Small intestine (tissue), 7 donors: ENCODE data around the gene DIAPH2. TPM values are rescaled to one million over a fixed set of nuclear protein-coding genes. Genes with fewer than 3 reads are reported as not detected.

Source experiments
- DNase-seq, 2 donors: peaks; one replicate each; pipeline versions ENCODE4 v3.0.0 to v3.0.0-alpha.2; 2013
- FAIRE-seq: peaks from 2 replicates; lab custom pipeline; 2012; peaks lifted over from hg19 to GRCh38; lab: Jason Lieb, UNC
- H3K27ac ChIP-seq, 3 donors: one replicate each; pipeline ENCODE4 v1.5.1; 2013; ENCODE audit warnings: low read length in 2 of 3, mild to moderate bottlenecking in 2 of 3, control low read depth in 1 of 3, inconsistent platforms in 1 of 3, low read depth in 1 of 3, moderate library complexity in 1 of 3
- H3K27me3 ChIP-seq, 3 donors: one replicate each; pipeline ENCODE4 v1.6.1; 2013; ENCODE audit warnings: low read length in 3 of 3, inconsistent platforms in 1 of 3; ENCODE audit not compliant: control insufficient read depth in 3 of 3, insufficient read depth in 3 of 3
- H3K36me3 ChIP-seq, 3 donors: one replicate each; pipeline ENCODE4 v1.6.1; 2013; ENCODE audit warnings: low read length in 3 of 3, inconsistent platforms in 1 of 3, low read depth in 1 of 3, mild to moderate bottlenecking in 1 of 3, moderate library complexity in 1 of 3; ENCODE audit not compliant: control insufficient read depth in 3 of 3, insufficient read depth in 2 of 3
- H3K4me1 ChIP-seq, 3 donors: one replicate each; pipeline ENCODE4 v1.6.1; 2013; ENCODE audit warnings: low read length in 2 of 3, inconsistent platforms in 1 of 3, low read depth in 1 of 3, mild to moderate bottlenecking in 1 of 3, moderate library complexity in 1 of 3; ENCODE audit not compliant: control insufficient read depth in 3 of 3, insufficient read depth in 2 of 3
- H3K4me3 ChIP-seq, 3 donors: one replicate each; pipeline ENCODE4 v1.5.1; 2013; ENCODE audit warnings: low read length in 3 of 3, control low read depth in 1 of 3, inconsistent platforms in 1 of 3, low read depth in 1 of 3, mild to moderate bottlenecking in 1 of 3, moderate library complexity in 1 of 3
- H3K9me3 ChIP-seq, 2 donors: one replicate each; pipeline ENCODE4 v1.6.1; 2013; ENCODE audit warnings: low read depth in 1 of 2, low read length in 1 of 2; ENCODE audit not compliant: control insufficient read depth in 2 of 2, insufficient read depth in 1 of 2
- WGBS, 3 donors: extraction: QIAGEN DNeasy Blood & Tissue Kit; methylation state at CpG; one replicate each; pipeline ENCODE4 v1.1.7; 2013; 5-methylcytosine and 5-hydroxymethylcytosine counted together
- polyA plus RNA-seq, 4 donors: library from polyadenylated mRNA; stranded (reverse) in 3 of 4; unstranded in 1 of 4; fragments of 200-250 nt in 3 of 4; fragments of 120-200 nt in 1 of 4; gene quantifications; one replicate each; pipeline versions ENCODE4 v1.2.1 to v1.2.3, GENCODE V29; 2013
- donor health status: healthy with polysubstance abuse.
- donor health status: control.
- donor health status: control.
- donor health status: Bipolar disorder and iron deficiency.
- donor health status: healthy.

The DIAPH2 gene
- polyA plus RNA-seq, 4 donors = 5.1 to 11.7 (median 6.1) TPM

DNA sequence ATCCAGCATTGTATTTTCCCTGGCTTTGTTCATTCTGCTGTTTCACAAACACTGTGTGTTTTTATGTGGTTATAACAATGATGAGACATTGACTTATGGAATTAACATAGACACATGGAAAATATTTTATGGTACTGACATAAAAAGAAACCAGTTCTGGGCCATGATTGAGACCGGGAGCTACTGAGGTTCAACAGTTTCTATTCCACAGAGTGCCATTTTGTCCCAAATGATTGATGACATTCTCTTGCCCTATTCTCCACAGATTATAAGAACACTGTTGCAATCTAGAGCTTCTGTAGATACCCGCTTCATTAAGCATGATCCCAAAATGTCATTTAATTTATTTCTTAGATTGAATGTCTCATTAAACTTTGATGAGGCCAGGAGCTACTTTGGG, 525.9 kb downstream of the DIAPH2 start:
- 83 to 90% (median 89%) methylated on average over 2 of the region's 2 CpGs for WGBS, 3 donors
- Histone ChIP-seq H3K27me3 (no peaks in the 10 kb centered on the region), H3K9me3 (no peaks in the 10 kb centered on the region), H3K4me1 (no peaks in the 10 kb centered on the region), H3K4me3 (no peak overlapping the region), H3K36me3 (no peaks in the 10 kb centered on the region), H3K27ac (no peak overlapping the region)
- DNase-seq (no peak), FAIRE-seq (no peak)

DNA sequence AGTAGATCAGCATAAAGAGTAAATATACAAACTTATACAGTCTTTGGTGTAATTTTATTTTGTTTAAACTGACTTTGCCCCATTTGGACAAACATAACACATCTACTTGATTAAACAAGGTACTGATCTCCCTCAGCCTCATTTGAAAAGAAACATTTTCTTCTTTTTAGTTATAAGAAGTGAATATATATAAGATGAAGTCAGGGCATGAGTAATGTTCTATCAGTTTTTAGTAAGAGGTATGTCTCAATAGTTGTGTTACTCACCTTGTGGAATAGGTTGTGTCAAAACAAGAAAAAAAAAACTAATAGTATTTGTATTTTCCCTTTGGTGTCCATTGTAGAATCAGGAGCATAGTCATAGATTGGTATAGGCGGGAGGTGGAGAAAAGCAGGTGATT, 526.4 kb downstream of the DIAPH2 start:
- DNase-seq (no peak), FAIRE-seq (no peak)
- no peak overlapping the region for H3K27ac ChIP-seq
- no peak overlapping the region for H3K4me3 ChIP-seq
- WGBS, 3 donors = 96 to 100% (median 97%) methylated on average over 1 of the region's 1 CpG
- H3K27me3 ChIP-seq = no peaks in the 10 kb centered on the region
- no peaks in the 10 kb centered on the region for H3K36me3 ChIP-seq
- no peaks in the 10 kb centered on the region for H3K4me1 ChIP-seq
- H3K9me3 ChIP-seq = no peaks in the 10 kb centered on the region

DNA sequence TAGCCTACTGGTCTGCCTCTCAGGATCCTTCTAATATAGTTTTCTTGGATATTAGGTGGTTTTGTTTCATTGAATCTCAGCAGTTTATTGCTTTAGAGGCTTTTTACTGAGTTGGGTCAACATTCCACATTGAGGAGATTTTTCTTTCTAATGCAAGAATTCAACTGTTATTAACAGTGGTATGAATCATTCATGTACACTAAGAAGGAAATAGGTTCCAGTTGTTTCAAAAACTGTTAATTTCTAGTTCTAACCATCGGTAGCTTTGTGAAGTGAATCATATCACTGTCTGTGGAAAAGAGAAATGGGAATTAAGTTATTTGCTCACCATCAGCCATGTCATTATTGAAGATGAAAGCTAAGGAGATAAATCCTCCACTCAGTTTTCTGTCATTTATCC, 530.5 kb downstream of the DIAPH2 start:
- no peaks in the 10 kb centered on the region for H3K4me1 ChIP-seq
- no peaks in the 10 kb centered on the region for H3K9me3 ChIP-seq
- no peaks in the 10 kb centered on the region for H3K36me3 ChIP-seq
- H3K27me3 ChIP-seq = no peaks in the 10 kb centered on the region
- no peak for DNase-seq
- WGBS, 3 donors = 67 to 86% (median 77%) methylated on average over 1 of the region's 1 CpG
- H3K4me3 ChIP-seq = no peak overlapping the region
- H3K27ac ChIP-seq = no peak overlapping the region
- no peak for FAIRE-seq

DNA sequence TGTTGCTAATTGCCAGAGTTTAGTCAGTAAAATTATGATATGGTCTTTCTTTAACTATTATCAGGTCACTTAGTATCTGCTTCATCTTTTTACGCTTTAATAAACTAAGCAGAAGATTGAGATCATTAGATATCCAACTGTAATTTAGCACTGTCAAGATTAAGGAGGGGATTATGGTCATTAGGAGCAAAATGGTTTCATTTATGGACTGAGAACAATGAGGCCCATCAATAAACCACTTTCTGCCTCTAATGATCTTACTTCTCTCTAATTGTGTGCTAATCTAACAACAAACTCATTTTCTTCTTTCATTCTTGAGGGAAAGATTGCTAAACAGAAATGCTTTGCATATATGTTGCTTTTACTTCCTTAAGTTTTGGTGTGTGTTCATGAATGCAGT, 539.5 kb downstream of the DIAPH2 start:
- Histone ChIP-seq H3K36me3 (no peaks in the 10 kb centered on the region), H3K27ac (no peak overlapping the region), H3K4me1 (no peaks in the 10 kb centered on the region), H3K4me3 (no peak overlapping the region), H3K9me3 (no peaks in the 10 kb centered on the region), H3K27me3 (no peaks in the 10 kb centered on the region)
- DNase-seq (no peak), FAIRE-seq (no peak)
- WGBS, 3 donors = 73 to 86% (median 84%) methylated on average over 1 of the region's 1 CpG

DNA sequence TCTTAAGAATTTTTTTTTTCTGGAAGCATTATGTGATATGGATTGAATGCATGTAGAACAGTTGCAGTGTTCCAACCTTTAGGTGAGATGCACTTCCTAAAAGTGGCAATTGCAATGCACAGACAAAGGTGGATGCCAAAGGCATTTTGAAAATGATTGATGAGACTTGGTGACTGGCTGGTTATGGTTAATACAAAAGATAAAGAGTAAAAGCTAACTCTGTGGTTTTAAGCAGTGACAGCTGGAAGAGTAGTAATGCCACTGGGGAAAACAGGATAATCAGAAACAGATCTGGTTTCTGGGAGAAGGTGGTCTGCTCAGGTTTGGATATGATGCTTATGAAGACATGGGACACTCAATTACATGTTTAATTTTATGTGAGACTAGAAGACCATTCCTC, 544.7 kb downstream of the DIAPH2 start:
- Histone ChIP-seq H3K36me3 (no peaks in the 10 kb centered on the region), H3K27me3 (no peaks in the 10 kb centered on the region), H3K9me3 (no peaks in the 10 kb centered on the region), H3K4me3 (no peak overlapping the region), H3K27ac (no peak overlapping the region), H3K4me1 (no peaks in the 10 kb centered on the region)
- FAIRE-seq (no peak), DNase-seq (no peak)

DNA sequence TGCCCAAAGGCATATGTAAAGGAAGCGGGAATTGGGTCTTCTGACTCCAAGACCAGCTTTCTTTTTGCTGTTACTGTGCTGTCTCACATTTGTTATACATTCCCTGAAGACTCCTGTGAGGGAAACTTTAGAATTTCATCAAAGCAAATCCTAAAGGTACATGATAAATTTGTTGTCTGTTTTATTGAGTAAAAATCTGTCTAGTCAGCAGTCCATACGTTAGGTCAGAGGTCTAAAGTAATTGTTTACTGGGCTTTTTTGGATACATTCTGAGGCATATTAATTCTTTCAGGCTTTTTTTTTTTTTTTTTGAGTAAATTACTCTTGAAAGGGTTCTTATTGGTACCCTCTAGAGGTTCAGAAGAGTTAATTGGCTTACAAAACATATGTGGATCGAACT, 546.3 kb downstream of the DIAPH2 start:
- H3K4me3 ChIP-seq = no peak overlapping the region
- H3K36me3 ChIP-seq = no peaks in the 10 kb centered on the region
- no peaks in the 10 kb centered on the region for H3K9me3 ChIP-seq
- no peak for DNase-seq
- H3K27ac ChIP-seq = no peak overlapping the region
- no peaks in the 10 kb centered on the region for H3K27me3 ChIP-seq
- FAIRE-seq = no peak
- WGBS, 3 donors = 73 to 94% (median 92%) methylated on average over 3 of the region's 3 CpGs
- H3K4me1 ChIP-seq = no peaks in the 10 kb centered on the region

DNA sequence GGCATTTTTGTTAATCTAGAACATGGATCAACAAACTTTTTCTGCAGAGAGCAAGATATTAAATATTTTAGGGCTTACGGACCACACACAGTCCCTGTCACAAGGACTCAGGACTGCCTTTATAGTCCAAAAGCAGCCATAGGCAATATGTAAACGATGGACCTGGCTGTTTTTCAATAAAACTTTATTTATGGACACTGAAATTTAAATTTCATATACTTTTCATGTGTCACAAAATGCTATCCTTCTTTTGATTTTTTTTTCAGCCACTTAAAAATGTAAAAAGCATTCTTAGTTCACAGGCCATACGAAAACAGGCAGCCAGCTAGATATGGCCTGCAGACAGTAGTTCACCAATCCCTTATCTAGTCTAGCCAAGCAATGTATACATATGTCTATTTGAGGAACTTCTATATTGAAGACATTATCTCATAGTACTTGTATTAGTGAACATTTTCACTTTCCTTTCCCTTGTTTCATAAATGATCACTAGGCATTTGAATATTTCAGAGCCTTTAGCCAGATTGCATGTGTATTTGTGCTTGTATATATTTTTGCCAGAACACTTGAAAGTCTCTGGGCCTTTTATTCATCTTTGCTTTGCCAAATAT, 549.9 kb downstream of the DIAPH2 start:
- no peaks in the 10 kb centered on the region for H3K27me3 ChIP-seq
- 85 to 93% (median 91%) methylated on average over 3 of the region's 3 CpGs for WGBS, 3 donors
- no peak for DNase-seq
- no peaks in the 10 kb centered on the region for H3K36me3 ChIP-seq
- H3K4me1 ChIP-seq = no peaks in the 10 kb centered on the region
- no peaks in the 10 kb centered on the region for H3K9me3 ChIP-seq
- no peak overlapping the region for H3K27ac ChIP-seq
- no peak for FAIRE-seq
- H3K4me3 ChIP-seq = no peak overlapping the region

DNA sequence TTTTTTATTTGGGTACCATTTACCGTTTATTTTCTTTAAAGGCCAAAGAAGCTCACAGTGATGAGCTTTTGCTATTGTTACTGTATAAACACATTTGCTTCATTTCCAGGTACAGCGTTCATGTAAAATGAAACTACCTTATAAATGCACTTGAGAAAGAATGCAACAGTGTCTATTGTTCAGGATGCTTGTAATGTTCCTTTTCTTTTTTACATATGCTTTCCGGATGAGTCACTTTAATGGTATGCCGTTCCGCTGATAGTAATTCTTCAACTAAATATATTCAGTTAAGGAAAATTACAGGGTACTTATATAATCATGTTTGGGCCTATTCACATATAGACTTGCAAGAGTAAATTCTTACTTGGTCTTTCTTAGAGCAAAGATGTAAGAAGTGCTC, 554.0 kb downstream of the DIAPH2 start:
- Histone ChIP-seq H3K27ac (no peak overlapping the region), H3K4me1 (no peaks in the 10 kb centered on the region), H3K9me3 (no peaks in the 10 kb centered on the region), H3K36me3 (no peaks in the 10 kb centered on the region), H3K4me3 (no peak overlapping the region), H3K27me3 (no peaks in the 10 kb centered on the region)
- 74 to 90% (median 82%) methylated on average over 5 of the region's 5 CpGs for WGBS, 3 donors
- no peak for DNase-seq
- peak; percentile 26 for FAIRE-seq

DNA sequence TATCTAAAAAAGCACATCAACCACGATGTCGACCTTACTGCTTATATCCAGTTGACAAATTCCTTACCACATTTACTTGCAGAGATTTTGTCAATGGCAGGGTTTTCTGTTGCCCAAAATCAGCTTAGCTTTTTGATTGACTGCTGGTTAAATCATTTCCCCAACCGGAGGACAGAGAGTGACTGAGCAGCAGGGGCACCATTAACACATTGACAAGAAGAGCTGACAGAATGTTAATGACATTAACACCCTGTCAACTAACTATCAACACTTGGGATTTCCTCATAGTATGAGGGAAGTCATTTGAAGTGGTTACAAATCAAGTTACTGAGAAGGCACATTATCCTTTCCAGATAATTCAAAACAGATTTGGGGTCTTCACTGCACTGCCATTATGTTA, 567.5 kb downstream of the DIAPH2 start:
- no peaks in the 10 kb centered on the region for H3K36me3 ChIP-seq
- DNase-seq = no peak
- H3K9me3 ChIP-seq = no peaks in the 10 kb centered on the region
- H3K27me3 ChIP-seq = no peaks in the 10 kb centered on the region
- H3K4me3 ChIP-seq = no peak overlapping the region
- WGBS, 3 donors = 71 to 87% (median 74%) methylated on average over 3 of the region's 3 CpGs
- no peak overlapping the region for H3K27ac ChIP-seq
- no peaks in the 10 kb centered on the region for H3K4me1 ChIP-seq
- FAIRE-seq = no peak
